DMS 273 (cell line): ENCODE measurements around the gene CNFN.

Experiments used
- DNase-seq: peaks from one replicate; lab custom pipeline; 2025; ENCODE audit not compliant: unreplicated experiment; lab: John Stamatoyannopoulos, UW

CNFN gene, protein sequence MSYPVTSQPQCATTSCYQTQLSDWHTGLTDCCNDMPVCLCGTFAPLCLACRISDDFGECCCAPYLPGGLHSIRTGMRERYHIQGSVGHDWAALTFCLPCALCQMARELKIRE

DNA sequence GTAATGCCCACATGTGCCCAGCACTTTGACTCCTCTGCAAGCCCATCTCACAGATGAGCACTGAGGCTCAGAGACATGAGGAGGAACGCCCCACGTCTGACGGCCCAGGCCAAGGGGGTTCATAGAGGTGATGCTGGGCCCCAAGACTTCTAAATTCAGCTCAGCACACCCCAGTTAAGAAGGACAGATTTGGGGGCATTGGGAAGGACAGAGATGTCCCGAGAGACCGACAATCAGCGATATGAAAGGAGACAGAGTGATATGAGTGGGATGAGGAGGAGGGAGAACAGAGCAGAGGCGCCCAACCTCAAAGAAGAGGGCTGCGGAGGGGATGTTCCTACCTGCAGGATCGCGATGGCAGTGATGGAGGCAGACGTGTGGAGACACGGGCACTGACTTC lies at the start of gene CNFN:
CNFN (minus strand) TSS at position 399 of the 400 bp plus-strand sequence. CDS start 1,260 bp downstream, outside the sequence.
- DNase-seq, result no peak

DNA sequence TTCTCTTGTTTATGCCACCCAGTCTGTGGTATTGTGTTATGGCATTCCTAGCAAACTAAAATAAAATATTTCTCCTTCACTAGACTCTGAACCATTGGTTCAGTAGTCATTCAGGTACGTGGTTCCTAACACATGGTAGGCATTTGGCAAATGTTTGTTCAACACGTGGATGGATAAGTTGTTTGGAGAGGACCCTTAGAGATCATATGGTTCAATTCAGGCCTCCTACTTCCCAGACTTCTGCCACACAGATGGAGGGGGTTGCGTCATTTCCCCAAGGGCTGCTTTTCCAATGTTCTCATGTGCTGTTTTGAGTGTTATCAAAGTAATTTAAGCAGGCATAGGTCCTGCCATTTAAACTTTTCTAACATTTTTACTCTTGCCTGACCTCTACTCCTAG lies 45.9 kb upstream of the CNFN start:
- peak; percentile 96 for DNase-seq

DNA sequence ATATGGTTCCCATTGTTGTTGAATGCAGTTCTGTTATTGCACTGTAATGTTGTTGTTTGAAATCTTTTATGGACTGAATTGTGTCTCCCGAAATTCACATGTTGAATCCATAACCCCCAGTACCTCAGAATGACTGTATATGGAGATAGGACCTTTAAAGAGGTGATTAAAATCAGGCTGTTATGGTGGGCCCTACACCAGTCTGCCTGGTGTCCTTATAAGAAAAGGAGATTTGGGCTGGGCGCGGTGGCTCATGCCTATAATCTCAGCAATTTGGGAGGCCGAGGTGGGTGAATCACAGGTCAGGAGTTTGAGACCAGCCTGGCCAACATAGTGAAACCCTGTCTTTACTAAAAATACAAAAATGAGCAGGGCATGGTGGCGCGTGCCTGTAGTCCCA lies 45.2 kb upstream of the CNFN start:
- no peak for DNase-seq

DNA sequence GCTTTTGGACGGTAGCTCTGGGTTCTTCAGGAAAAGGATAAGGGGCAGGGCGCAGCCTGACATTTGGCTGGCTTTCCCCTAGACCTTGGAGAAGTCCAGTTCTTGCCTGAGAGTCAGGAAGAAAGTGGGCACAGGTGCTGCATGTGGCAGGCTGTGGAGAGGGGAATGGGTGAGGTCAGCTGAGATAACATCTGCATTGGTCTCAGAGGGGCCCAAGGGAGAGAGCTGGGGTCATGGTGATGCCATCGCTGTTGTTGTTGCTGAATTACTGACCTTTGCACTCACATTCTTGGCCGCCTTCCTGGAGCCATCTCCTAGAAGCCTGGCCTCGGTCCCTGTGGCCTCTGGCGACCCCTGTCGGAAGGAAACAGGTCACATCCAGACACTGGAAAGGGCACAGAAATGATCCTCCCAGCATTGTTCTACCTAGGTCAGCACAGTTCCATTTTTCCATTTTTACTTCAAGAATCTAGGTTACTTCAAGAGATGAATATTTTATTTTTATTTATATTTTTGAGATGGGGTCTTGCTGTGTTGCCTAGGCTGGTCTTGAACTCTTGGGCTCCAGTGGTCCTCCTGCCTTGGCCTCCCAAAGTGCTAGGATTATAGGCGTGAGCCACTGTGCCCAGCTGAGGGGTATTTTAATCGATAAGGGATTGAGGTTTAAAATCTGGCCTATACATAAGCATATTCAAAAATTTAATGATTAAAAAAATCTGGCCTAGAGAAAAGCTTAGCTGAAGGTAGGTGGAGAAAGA lies 43.6 kb upstream of the CNFN start:
- DNase-seq, result peak; percentile 91

DNA sequence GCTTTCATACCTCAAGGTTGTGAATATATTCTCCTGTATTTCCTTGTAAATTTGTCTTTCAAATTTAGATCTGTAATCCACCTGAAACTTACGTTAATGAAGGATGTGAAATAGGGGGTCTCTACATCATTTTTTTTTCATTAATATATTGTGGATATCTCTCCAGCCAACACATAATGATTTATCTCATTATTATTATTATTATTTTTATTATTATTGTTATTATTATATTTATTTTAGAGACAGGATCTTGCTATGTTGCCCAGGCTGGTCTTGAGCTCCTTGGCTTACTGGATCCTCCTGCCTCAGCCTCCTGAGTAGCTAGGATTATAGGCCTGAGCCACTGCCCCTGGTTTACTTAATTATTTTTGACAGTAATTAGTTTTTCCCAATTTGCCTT lies 41.4 kb upstream of the CNFN start:
- DNase-seq, result no peak

DNA sequence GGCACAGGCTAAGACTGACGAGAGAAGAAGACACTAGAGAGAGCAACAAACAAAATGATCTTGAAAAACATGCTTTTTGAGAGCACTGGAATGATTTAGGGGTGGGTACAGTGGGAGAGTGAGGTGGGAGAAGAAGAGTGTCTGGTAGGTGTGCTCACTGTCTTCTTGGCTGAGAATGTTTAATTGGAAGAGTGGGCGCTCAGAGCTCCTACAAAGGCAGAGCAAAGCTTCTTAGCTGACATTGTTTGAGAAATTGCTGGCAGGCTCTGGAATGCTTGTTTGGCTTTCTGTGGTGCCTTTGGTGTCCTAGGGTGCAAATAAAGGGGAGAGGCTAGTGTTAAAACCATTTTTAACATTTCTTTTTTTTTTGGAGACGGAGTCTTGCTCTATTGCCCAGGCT lies 38.6 kb upstream of the CNFN start:
- DNase-seq, result no peak

DNA sequence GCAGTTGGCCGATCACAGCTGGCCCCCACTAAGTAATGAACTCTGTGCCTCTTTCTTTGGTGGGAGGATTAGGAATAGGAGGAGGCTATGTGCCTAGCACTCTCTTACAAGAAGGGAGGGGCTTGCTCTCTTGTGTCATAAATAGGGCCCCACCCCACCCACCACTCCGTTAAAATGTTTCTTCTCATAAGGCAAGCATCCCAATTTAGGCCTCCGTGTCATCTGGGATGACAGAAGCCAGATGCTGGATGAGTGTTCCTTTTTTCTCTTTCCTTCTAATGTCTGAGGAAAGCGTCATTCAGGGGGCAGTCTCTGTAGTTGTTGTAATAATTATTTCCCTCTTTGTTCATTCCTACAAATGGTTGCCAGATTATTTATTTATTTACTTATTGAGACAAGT lies 37.2 kb upstream of the CNFN start, which contains the start of gene LIPE:
LIPE (minus strand) TSS at position 76 of the 400 bp plus-strand sequence. CDS start 239 bp downstream, outside the sequence.
- DNase-seq, result peak; percentile 40

DNA sequence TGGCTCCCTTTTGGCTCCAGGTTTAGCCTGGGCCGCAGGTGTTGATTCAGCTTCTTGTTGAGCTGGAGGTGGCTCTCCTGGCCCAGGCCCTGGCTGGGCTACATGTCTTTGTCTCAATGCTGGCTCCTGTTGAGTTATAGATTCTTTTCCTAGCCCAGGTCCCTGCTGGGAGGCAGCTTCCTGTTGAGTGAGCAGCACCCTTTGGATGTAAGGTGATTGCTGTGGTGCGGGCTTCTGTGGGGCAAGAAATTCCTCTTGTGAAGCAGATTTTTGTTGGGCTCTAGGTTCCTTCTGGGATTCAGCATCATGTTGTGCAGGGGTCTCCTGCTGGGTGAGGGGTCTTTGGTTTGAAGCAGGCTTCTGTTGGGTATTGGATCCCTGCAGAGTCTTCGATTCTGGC lies 36.5 kb upstream of the CNFN start:
- DNase-seq, result no peak

DNA sequence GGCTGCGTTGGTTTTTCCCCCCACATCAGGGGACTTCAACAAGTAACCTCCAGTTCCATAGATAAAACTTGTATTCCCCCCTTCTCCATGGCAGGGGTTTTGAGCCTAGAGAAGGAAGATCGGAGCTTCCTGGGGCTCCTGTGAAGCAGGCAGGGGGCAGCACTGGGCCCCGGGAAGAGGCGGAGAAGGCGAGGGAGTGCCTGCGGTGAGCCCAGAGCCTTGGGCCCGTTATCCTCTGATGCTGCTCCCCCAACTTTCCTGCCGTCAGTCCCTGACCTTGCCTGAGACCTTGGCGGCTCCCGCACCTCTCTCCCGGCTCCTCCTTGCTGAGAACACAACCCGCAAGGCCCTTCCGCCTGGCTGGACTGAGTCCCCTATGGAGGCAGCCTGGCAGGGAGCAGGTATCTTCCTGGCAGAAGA lies 34.6 kb upstream of the CNFN start:
- peak; percentile 38 for DNase-seq

DNA sequence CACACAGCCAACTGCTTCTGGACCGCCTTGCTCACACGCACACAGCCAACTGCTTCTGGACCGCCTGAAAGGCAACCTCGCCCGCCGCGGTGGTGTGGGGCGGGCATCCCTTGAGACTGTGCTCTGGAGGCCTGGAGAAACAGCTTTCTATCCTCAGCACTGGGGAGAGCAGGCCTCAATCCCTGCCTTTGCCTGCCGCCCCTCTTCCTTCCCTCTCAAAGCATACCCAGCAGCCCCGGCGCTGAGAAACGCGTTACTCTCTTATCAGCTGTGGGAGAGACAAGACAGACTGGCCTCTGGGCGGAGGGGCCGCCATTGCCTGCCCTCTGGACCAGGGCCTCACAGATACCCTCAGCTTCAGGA lies 34.2 kb upstream of the CNFN start:
- DNase-seq, result no peak

DNA sequence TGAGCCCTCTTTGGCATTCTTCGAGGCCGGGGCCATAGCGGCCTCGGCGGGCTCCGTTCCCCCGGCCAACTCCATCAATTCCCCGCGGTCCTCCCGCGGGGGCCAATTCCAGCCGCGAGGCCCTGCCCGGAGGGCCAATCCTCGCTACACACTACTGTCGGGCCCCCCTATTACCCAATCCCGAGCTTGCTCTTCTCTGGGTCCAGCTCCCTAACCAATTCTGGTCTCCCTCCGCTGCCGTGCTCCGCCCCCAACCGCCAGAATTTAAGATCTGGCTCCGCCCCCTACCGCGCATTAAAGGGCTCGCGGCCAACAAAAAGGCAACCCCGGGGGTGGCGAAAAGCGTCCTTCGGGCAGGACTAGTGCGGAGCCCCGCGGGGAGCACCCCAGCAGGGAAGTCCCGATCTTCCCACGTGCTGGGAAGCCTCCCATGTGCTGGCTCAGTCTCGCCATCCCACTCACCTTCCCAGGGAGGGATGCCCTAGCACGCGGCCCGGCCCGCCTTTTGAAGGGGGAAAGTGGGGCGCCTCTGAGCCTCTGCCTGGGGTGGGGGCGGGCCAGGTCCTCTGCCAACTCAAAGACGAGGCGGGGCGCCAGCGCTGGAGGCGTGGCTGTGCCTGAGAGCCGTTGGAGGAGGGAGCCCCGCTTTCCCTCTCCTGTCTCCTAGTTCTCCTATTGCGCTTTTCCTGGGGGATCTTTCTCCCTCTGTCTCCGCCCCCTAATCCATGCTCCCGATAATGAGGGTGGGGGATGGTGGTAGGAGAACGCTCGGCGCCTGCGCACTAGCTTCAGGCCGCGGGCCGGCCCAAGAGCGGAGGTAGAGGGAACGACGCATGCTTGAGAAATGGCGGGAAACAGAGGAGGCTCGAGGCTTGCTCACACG lies 33.6 kb upstream of the CNFN start:
- no peak for DNase-seq

DNA sequence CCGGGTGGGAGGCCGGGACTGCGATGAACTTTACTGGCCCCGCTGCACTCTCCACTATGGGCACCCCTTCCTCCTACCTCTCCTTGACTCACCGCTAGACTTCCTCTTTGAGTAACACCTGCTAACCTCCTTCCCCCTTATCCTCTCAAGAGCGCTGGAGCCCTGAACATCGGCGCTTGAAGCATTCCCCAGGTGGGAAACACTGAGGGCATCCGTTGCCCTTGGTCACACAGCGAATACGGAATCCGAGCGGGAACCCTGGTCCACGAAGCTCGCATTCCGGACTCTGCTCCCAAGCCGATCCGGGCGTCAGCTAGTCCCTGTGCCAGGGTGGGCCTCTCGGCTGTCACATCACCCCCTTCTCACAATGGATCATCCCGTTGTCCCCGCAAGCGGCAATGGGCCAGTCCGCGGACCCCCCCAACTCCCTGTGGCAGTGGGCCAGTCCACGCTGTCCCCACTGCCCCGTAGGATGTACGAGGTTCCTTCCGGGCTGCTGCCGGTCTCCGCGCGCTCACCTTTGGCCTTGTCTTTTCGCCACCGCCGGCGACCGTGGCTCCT lies 32.9 kb upstream of the CNFN start:
- no peak for DNase-seq

DNA sequence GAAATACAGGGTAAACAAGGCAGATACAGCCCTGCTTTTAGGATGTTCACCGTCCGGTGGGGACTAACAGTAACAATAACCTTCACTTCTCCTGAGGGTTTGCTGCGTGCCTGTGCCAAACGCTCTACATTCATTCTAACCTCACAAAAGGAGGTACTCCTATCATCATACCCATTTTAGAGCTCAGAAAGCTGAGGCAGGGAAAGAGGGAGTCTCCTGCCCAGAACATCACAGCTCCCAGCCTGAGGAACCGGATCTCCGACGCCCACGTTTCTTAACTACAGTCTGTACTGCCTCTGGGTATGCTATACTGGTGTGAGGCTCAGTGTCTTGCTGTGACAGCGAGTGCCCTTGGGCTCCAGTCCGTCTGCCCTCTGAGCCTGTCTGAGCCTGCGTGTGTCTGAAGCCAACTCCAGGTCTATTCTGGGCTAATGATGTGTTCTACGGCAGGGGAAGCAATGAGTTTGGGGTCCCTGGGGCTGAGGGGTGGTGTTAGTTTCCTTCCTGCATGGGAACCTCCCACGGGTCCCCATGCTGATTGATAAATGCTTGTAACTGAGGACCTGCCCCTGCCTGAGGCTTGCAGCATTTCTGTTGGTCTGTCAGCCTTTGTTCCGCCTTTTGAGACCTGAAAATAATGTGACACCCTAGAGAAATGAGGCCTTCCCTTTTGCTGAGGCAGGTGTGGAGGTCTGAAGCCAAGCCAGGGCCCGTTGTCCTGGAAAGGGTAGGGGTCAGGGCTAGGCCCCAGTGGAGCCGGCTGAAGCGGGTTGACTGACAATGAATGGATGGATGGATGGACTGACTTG lies 32.2 kb upstream of the CNFN start:
- DNase-seq, result no peak

DNA sequence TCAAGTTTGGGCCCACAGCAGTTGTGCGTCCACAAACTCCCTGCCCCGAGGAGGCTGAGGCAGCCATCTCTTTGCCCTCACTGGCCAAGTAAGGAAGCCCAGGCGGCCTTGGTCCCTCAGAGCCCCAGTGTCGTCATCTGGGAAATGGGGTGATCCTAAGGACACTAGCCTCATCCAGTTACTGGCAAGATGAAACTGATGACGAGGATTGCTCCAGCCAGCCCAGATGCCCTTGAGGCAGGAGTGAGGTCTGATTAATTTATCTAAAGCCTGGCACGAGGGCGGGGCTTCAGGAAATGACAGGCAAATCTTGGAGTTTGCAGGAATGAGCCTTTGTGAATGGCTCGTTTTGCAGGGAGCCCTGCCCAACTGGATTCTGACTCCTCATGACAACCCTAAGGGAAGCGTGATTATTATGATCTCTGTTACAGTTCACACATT lies 31.5 kb upstream of the CNFN start:
- peak; percentile 37 for DNase-seq

DNA sequence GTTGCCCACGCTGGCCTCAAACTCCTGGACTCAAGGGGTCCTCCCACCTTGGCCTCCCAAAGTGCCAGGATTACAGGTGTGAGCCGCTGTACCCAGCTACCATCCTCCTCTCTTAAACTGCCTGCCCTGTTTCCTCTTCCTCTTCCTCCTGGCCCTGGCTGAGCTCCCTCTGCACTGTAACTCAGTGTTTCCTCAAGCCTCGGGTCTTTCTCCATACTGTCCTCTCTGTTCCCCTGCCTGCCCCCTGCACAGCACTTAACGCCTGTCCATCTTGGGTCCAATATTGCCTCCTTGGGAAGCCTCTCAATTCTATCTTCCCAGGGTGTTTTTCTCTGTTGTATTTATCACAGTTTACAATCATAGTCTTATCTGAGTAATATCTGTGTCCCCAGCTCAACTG lies 31.0 kb upstream of the CNFN start:
- no peak for DNase-seq

DNA sequence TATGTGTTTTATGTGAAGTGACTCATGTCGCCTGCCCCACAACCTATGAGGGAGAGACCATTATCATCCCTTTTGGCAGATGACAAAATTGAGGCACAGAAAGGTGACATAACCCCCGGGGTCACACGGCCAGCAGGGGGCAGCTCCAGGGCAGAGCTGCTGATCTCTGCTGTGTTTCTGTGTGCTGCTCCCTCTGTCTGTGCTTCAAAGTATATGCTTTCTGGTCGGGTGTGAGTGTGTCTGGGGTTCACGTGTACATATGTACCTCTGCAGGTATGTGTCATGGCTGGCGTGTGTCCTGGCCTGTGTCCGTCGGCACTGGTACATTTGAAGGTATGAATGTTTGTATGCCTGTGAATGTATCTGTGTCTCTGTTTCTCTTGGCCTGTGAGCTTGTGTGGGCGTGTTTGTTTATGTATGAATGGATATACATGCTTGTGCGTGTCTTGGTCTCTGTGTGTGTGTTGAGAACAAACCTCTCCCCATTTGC lies 30.0 kb upstream of the CNFN start:
- DNase-seq, result peak; percentile 77

DNA sequence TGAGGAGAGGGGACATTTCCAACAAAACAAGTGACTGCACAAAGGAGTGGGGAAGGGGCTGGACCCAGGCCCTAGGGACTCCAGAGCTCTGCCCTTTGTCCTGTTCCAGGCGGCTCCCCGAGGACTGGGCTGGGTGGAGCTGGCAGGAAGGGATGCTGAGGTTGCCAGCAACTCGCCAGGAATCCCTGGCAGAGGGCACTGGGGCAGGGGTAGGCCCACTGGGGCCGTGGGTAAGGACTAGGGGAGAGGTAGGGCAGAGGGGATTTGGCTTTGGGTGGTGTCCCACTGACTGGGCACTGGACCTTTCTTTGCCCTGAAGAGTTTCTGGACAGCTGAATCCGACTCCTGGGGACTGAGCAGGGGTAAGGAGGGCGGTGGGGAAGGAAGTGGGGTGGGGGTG lies 29.2 kb upstream of the CNFN start:
- no peak for DNase-seq

DNA sequence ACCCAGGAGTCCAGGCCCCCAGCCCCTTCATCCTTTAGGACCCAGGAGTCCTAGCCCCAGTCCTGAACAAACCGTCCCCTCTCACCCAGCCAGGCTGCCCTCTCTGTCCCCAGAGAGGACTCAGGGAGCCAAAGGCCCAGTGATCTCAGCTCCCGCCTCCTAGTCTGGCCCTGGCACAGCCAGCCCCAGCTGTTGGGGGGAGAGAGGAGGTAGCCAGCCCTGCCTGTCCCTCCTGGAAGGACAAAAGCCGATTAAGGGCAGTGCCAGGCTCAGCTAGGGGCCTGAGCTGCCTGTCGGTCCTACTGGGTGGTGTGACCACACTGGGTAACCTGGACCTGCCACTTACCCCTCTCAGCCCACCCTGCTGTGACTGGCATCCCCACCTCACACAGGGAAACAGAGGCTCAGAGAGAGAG lies 22.6 kb upstream of the CNFN start:
- DNase-seq, result peak; percentile 62

DNA sequence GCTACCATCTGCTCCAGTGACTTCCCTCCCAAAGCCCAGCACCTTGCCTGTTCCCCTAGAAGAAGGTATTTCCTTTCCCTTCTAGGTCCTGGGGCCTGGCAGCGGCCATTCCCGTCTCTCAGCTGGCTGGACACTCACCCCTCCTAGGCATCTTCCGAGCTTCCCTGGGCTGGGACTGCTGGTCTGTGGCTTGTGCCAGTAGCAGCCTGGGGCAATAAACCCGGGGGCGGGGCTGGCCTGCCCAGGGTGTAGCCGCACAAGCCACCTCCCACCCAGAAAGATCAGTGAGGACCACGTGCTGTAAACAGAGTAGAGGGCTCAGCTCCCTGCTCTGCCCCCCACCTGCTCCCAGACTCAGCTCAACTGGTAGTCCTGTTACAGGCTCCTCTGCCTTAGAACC lies 22.1 kb upstream of the CNFN start:
- DNase-seq, result peak; percentile 78

DNA sequence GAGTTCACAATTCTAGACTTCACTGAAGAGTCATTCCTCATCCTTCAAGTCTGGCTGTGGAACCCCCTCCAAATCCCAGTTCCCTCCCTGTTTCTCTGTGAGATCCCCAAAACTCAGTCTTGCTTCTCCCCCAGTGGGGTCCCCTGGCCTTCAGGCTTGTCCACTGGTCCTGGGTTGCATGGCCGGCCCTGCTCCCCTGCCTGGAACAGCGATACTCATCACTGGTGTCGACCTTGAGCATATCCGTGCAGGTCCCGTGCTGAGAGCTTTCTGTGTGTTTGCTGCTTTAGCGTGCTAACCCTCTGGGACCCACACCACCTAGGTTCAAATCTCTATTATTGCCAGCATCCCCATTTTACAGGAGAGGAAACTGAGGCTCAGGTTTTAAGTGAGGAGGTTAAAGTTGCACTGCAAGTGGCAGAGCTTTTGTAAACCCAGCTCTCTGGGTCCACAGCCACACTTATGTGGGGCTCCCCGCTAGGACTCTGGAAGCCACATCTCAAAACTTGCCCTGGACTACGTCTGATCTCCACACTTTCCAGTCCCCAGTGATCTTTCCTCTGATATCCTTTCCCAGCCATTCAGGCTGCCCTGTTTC lies 21.6 kb upstream of the CNFN start:
- no peak for DNase-seq
